Measurements from ENCODE around the gene DLGAP4.
"Not testable (repeated sequence)": the region's sequence is repeated elsewhere in the genome, so short reads cannot be mapped to it uniquely, and the experiment has no call there.

The DLGAP4 gene

DNA sequence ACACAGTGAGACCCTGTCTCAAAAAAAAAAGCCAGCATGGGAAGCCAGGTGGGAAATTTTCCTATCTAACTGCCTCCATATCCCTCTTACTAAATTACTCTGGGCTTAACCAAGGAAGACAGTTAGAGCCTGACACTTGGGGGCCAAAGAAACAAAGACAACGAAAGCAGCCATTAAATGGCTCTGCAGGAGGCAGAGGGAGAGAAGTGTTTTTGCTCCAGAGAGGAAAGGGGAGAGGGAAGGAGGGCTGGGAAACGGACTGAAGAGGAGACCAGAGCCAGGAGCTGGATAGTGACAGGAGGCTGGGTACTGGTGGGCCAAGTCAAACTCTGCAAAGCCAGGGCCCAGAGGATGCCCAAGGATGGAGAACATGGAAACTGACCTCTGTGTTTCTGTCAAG lies 256.6 kb downstream of the DLGAP4 start:
- Histone ChIP-seq H4K20me1 (ENCODE audit: low read depth, low read length) (no peaks in the 10 kb centered on the region), H3K27me3 (ENCODE audit: low read length) (no peaks in the 10 kb centered on the region), H2AFZ (ENCODE audit: low read depth, low read length, severe bottlenecking) (no peak overlapping the region), H3K4me2 (ENCODE audit: low read depth, low read length, poor library complexity, severe bottlenecking) (no peak overlapping the region), H3K79me2 (ENCODE audit: insufficient read depth, low read length) (no peaks in the 10 kb centered on the region), H3K9me2 (replicated peaks; ENCODE audit: insufficient read depth, low read length) (no peaks in the 10 kb centered on the region), H3F3A (ENCODE audit: insufficient read depth) (no peaks in the 10 kb centered on the region), H3K9ac (ENCODE audit: low read length) (no peak overlapping the region), H3K36me3 (ENCODE audit: low read length) (no peaks in the 10 kb centered on the region), H3K4me3 (ENCODE audit: insufficient read depth, low read length, poor library complexity, severe bottlenecking) (no peak overlapping the region), H3K9me3 (ENCODE audit: insufficient read depth, low read length) (no peaks in the 10 kb centered on the region), H3K27ac (ENCODE audit: low read depth, low read length) (no peak overlapping the region)
- no peak for TF ChIP-seq CTCF (IDR thresholded peaks at IDR 0.05; ENCODE audit: insufficient read depth, low read length, poor library complexity, severe bottlenecking)
- TF ChIP-seq EZH2phosphoT487 (conservative IDR thresholded peaks at IDR 0.05; ENCODE audit: low read length), result no peak

DNA sequence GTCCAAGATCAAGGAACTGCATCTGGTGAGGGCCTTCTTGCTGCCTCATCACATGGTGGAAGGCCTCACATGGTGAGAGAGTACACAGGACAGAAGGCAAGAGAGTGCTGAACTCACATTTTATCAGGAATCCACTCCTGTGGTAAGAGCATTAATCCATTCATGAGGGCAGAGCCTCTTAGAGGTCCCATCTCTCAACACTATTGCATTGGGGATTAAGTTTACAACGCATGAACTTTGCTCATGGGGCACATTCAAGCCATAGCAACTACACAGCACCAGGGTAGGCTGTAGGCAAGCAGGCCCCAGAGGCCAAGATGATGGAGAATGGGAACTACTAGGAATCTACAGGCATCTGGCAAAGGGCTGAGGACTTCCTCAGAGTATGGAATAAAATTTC lies 257.2 kb downstream of the DLGAP4 start:
- Histone ChIP-seq H3K27me3 (ENCODE audit: low read length) (no peaks in the 10 kb centered on the region), H2AFZ (ENCODE audit: low read depth, low read length, severe bottlenecking) (no peak overlapping the region), H3K4me3 (ENCODE audit: insufficient read depth, low read length, poor library complexity, severe bottlenecking) (no peak overlapping the region), H3K27ac (ENCODE audit: low read depth, low read length) (no peak overlapping the region), H3F3A (ENCODE audit: insufficient read depth) (no peaks in the 10 kb centered on the region), H3K9me2 (replicated peaks; ENCODE audit: insufficient read depth, low read length) (no peaks in the 10 kb centered on the region), H3K4me2 (ENCODE audit: low read depth, low read length, poor library complexity, severe bottlenecking) (no peak overlapping the region), H3K36me3 (ENCODE audit: low read length) (no peaks in the 10 kb centered on the region), H3K9me3 (ENCODE audit: insufficient read depth, low read length) (no peaks in the 10 kb centered on the region), H3K79me2 (ENCODE audit: insufficient read depth, low read length) (no peaks in the 10 kb centered on the region), H4K20me1 (ENCODE audit: low read depth, low read length) (no peaks in the 10 kb centered on the region), H3K9ac (ENCODE audit: low read length) (no peak overlapping the region)
- TF ChIP-seq EZH2phosphoT487 (conservative IDR thresholded peaks at IDR 0.05; ENCODE audit: low read length) (no peak), CTCF (IDR thresholded peaks at IDR 0.05; ENCODE audit: insufficient read depth, low read length, poor library complexity, severe bottlenecking) (no peak)

DNA sequence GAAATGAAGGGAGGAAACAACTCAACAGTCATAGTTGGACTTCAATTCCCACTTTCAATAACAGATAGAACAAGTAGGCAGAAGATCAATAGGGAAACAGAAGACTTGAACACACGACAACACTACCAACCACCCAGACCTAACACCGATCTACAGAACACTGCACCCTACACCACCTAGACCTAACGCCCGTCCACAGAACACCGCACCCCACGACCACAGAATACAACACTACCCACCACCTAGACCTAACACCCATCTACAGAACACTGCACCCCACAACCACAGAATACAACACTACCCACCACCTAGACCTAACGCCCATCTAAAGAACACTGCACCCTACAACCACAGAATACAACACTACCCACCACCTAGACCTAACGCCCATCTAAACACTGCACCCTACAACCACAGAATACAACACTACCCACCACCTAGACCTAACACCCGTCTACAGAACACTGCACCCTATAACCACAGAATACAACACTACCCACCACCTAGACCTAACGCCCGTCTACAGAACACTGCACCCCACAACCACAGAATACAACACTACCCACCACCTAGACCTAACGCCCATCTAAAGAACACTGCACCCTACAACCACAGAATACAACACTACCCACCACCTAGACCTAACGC lies 258.1 kb downstream of the DLGAP4 start:
- H3K27ac ChIP-seq (ENCODE audit: low read depth, low read length); H3K4me2 ChIP-seq (ENCODE audit: low read depth, low read length, poor library complexity, severe bottlenecking); H3K9me2 ChIP-seq (replicated peaks; ENCODE audit: insufficient read depth, low read length); H3K9ac ChIP-seq (ENCODE audit: low read length); H3K36me3 ChIP-seq (ENCODE audit: low read length); H2AFZ ChIP-seq (ENCODE audit: low read depth, low read length, severe bottlenecking); H3K9me3 ChIP-seq (ENCODE audit: insufficient read depth, low read length); H3K27me3 ChIP-seq (ENCODE audit: low read length); H4K20me1 ChIP-seq (ENCODE audit: low read depth, low read length); H3K4me3 ChIP-seq (ENCODE audit: insufficient read depth, low read length, poor library complexity, severe bottlenecking); H3F3A ChIP-seq (ENCODE audit: insufficient read depth); H3K79me2 ChIP-seq (ENCODE audit: insufficient read depth, low read length): not testable (repeated sequence)

- H3K9me3 ChIP-seq (ENCODE audit: insufficient read depth, low read length); H3F3A ChIP-seq (ENCODE audit: insufficient read depth); H3K27me3 ChIP-seq (ENCODE audit: low read length); H3K27ac ChIP-seq (ENCODE audit: low read depth, low read length); H3K4me3 ChIP-seq (ENCODE audit: insufficient read depth, low read length, poor library complexity, severe bottlenecking); H3K4me2 ChIP-seq (ENCODE audit: low read depth, low read length, poor library complexity, severe bottlenecking); H4K20me1 ChIP-seq (ENCODE audit: low read depth, low read length); H3K9ac ChIP-seq (ENCODE audit: low read length); H3K36me3 ChIP-seq (ENCODE audit: low read length); H3K79me2 ChIP-seq (ENCODE audit: insufficient read depth, low read length); H3K9me2 ChIP-seq (replicated peaks; ENCODE audit: insufficient read depth, low read length); H2AFZ ChIP-seq (ENCODE audit: low read depth, low read length, severe bottlenecking): not testable (repeated sequence)
These were observed 258.6 kb downstream of the DLGAP4 start for GRCh38 chr20:36564726-36565121.
